Small intestine (tissue), 7 donors: ENCODE measurements around the gene GOLGA2. TPM values are rescaled to one million over a fixed set of nuclear protein-coding genes. Genes with fewer than 3 reads are reported as not detected.

Experiments used
- DNase-seq, 2 donors: peaks; one replicate each; pipeline versions ENCODE4 v3.0.0 to v3.0.0-alpha.2; 2013
- FAIRE-seq: peaks from 2 replicates; lab custom pipeline; 2012; peaks lifted over from hg19 to GRCh38; lab: Jason Lieb, UNC
- H3K27ac ChIP-seq, 3 donors: one replicate each; pipeline ENCODE4 v1.5.1; 2013; ENCODE audit warnings: low read length in 2 of 3, mild to moderate bottlenecking in 2 of 3, control low read depth in 1 of 3, inconsistent platforms in 1 of 3, low read depth in 1 of 3, moderate library complexity in 1 of 3
- H3K27me3 ChIP-seq, 3 donors: one replicate each; pipeline ENCODE4 v1.6.1; 2013; ENCODE audit warnings: low read length in 3 of 3, inconsistent platforms in 1 of 3; ENCODE audit not compliant: control insufficient read depth in 3 of 3, insufficient read depth in 3 of 3
- H3K36me3 ChIP-seq, 3 donors: one replicate each; pipeline ENCODE4 v1.6.1; 2013; ENCODE audit warnings: low read length in 3 of 3, inconsistent platforms in 1 of 3, low read depth in 1 of 3, mild to moderate bottlenecking in 1 of 3, moderate library complexity in 1 of 3; ENCODE audit not compliant: control insufficient read depth in 3 of 3, insufficient read depth in 2 of 3
- H3K4me1 ChIP-seq, 3 donors: one replicate each; pipeline ENCODE4 v1.6.1; 2013; ENCODE audit warnings: low read length in 2 of 3, inconsistent platforms in 1 of 3, low read depth in 1 of 3, mild to moderate bottlenecking in 1 of 3, moderate library complexity in 1 of 3; ENCODE audit not compliant: control insufficient read depth in 3 of 3, insufficient read depth in 2 of 3
- H3K4me3 ChIP-seq, 3 donors: one replicate each; pipeline ENCODE4 v1.5.1; 2013; ENCODE audit warnings: low read length in 3 of 3, control low read depth in 1 of 3, inconsistent platforms in 1 of 3, low read depth in 1 of 3, mild to moderate bottlenecking in 1 of 3, moderate library complexity in 1 of 3
- H3K9me3 ChIP-seq, 2 donors: one replicate each; pipeline ENCODE4 v1.6.1; 2013; ENCODE audit warnings: low read depth in 1 of 2, low read length in 1 of 2; ENCODE audit not compliant: control insufficient read depth in 2 of 2, insufficient read depth in 1 of 2
- WGBS, 3 donors: extraction: QIAGEN DNeasy Blood & Tissue Kit; methylation state at CpG; one replicate each; pipeline ENCODE4 v1.1.7; 2013; 5-methylcytosine and 5-hydroxymethylcytosine counted together
- polyA plus RNA-seq, 4 donors: library from polyadenylated mRNA; stranded (reverse) in 3 of 4; unstranded in 1 of 4; fragments of 200-250 nt in 3 of 4; fragments of 120-200 nt in 1 of 4; gene quantifications; one replicate each; pipeline versions ENCODE4 v1.2.1 to v1.2.3, GENCODE V29; 2013
- donor health status: healthy with polysubstance abuse.
- donor health status: control.
- donor health status: control.
- donor health status: Bipolar disorder and iron deficiency.
- donor health status: healthy.

Gene GOLGA2
- polyA plus RNA-seq, 4 donors, result 34.9 to 69.1 (median 48.7) TPM

DNA sequence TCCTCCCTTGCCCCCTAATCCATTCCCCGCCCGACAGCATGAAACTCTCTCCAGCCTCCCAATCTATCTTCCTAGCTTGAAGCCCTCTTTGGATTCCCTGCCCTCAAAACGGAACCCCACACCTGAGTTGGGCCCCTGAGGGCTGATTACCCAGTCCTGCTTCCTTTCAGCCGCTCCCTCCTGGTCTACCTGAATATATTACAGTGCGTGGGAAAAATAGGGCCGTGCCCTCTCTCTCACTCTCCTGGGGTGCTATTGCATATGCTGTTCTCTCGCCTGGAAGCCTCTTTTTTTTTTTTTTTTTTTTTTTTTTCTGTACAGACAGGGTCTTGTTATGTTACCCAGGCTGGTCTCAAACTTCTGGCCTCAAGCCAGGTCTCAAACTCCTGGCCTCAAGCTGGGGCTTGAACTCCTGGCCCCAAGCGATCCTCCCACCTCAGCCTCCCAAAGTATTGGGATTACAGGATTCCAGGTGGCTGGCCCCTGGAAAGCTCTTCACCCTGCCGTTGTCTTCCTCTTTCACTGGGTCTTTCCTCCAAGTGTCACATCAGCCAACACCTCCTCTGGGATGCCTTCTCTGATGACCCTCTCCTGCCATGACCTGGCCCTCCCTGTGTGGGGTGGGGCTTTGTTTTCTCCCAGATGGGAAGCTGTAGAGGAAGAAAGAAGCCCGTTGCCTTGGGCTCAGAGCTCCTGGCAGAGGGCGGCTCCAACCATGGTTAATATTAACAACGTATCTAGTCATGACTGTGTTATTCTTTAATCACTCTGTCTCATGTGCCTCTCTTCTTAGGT is 64.4 kb downstream of the GOLGA2 start:
- Histone ChIP-seq H3K4me3 (no peak overlapping the region), H3K27me3 (no peaks in the 10 kb centered on the region), H3K36me3 (peaks cover 0 to 16% (median 0%) of the 10 kb centered on the region in 3 donors), H3K9me3 (no peaks in the 10 kb centered on the region), H3K4me1 (peaks cover 0 to 42% (median 5%) of the 10 kb centered on the region in 3 donors), H3K27ac (peak overlapping the region in 2 of 3 donors; percentile 13 to 82)
- DNase-seq, result peak; percentile 63 to 86
- WGBS, 3 donors, result 23 to 56% (median 36%) methylated on average over 12 of the region's 12 CpGs
- FAIRE-seq, result no peak

DNA sequence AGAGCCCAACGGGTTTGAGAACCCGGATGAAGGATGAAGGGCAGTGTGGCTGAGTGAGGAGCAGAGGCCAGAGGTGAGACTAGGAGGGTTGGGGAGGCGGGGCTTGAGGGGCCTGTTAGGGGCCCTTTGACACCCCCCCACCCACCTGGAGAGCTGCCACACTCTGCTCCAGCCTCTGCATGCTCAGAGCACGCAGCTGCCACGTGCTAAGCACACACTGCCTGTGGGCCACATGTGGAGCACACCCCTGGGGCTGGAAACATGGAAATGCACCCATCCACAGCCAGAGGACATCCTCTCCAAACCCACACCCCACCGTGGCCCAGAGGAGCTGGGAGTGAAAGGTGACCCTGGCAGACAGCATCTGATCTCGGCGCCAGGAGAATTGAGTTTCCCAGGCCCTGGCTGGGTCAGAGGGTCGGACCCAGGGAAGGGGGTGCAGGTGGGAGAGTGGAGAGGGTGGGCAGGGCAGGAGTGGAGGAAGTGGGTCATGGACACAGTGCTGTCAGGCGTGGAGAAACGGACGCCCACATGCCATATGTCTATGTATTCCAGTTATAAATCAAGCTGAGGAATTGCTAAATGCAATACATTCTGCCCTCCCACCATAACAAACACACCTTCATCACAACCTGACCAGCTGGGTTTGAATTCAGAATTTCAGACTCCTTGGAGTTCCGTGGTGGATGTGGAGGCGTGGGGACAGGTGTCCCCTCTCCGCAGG is 66.7 kb downstream of the GOLGA2 start:
- FAIRE-seq (no peak), DNase-seq (no peak)
- Histone ChIP-seq H3K4me1 (peaks cover 0 to 54% (median 5%) of the 10 kb centered on the region in 3 donors), H3K27me3 (no peaks in the 10 kb centered on the region), H3K9me3 (no peaks in the 10 kb centered on the region), H3K4me3 (no peak overlapping the region), H3K27ac (no peak overlapping the region), H3K36me3 (peaks cover 0 to 19% (median 0%) of the 10 kb centered on the region in 3 donors)
- WGBS, 3 donors, result 75 to 79% (median 78%) methylated on average over 15 of the region's 15 CpGs

DNA sequence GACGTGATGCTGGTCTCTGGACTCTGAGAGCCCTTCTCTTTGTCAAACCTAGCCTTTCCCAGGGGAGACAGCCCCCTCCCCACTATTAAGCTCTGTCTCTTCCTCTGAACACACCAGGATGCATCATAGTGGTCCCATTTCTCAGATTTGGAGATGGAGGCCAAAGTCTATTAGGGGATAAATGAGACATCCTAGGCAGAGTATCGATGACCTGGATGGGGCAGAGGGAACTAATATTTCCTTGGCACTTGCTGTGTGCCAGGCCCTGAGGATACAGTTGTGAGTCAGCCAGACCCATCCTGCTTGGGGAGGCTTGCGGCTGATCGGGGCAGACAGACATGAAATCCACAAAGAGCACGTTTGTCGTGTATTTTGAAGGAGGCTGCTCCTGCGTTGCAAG is 67.4 kb downstream of the GOLGA2 start:
- no peak overlapping the region for H3K4me3 ChIP-seq
- WGBS, 3 donors, result 86 to 90% (median 88%) methylated on average over 7 of the region's 7 CpGs
- no peak for DNase-seq
- H3K4me1 ChIP-seq, result peaks cover 0 to 58% (median 5%) of the 10 kb centered on the region in 3 donors
- FAIRE-seq, result no peak
- peaks cover 0 to 3% (median 0%) of the 10 kb centered on the region in 3 donors for H3K27me3 ChIP-seq
- H3K9me3 ChIP-seq, result no peaks in the 10 kb centered on the region
- H3K36me3 ChIP-seq, result peaks cover 0 to 19% (median 0%) of the 10 kb centered on the region in 3 donors
- H3K27ac ChIP-seq, result no peak overlapping the region

DNA sequence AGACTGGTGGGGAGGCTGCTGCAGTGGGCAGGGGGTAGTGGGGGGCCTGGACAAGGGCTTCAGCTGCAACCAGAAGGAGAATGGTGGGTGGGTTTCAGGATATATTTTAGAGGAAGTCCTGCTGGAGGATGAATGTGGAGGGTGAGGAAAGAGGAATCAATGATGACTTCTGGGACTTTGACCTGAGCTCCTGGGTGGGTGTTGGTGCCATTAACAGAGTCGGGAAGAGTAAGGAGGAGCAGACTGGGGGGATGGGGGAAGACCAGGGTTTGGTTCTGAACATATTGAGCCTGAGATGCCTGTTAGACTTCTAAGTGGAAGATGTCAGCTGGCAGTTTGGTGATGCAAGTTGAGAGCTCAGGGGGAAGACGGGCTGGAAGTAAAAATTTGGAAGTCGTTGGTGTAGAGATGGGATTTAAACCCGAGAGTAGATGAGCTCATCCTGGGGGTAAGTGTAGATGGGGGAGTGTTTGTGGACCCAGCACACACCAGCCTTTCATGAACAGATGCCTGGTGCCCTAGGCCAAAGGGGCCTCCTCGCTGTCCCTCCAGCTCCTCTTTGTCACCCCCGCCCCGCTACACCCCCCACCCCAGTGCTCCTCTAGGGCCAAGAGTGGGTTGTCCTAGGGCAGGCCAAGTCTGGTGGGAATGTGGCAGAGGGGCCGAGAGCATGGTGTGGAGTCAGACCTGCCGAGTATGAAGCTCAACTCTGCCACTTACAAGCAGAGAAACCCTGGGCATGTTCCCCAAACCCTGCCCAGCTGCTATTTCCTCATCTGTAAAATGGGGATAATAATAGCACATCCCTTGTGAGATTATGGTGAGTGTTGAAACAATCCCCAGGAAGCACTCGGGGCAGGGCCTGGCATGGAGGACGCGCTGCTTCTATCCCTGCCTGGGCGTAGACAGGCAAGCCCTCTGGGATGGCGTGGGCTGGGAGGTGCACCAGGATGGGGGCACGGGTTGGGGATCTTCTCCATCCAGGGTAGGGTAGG is 68.6 kb downstream of the GOLGA2 start:
- Histone ChIP-seq H3K27ac (no peak overlapping the region), H3K9me3 (no peaks in the 10 kb centered on the region), H3K4me3 (no peak overlapping the region), H3K4me1 (peaks cover 0 to 54% (median 5%) of the 10 kb centered on the region in 3 donors), H3K27me3 (peaks cover 0 to 3% (median 0%) of the 10 kb centered on the region in 3 donors), H3K36me3 (peaks cover 0 to 19% (median 0%) of the 10 kb centered on the region in 3 donors)
- FAIRE-seq (no peak), DNase-seq (peak; percentile 32 to 61)
- 76 to 80% (median 77%) methylated on average over 15 of the region's 15 CpGs for WGBS, 3 donors

DNA sequence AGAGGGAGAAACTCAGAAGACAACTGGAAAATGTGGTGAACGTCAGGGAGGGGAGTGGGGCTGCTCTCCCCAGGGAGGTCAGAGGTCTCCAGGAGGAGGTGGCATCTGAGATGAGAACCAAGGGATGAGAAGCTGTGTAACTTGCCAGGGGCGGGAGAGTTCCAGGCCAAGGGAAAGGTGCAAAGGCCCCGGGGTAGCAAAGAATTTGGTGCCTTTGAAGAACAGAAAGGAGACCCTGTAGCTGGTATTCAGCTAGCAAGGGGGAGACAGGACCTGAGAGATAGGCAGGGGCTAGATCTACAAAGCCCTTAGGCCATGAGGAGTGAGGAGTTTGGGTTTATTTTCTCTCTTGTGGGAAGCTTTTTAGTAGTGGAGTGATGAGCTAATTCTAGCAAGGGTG is 69.3 kb downstream of the GOLGA2 start:
- peaks cover 0 to 48% (median 4%) of the 10 kb centered on the region in 3 donors for H3K4me1 ChIP-seq
- peak overlapping the region in 1 of 3 donors; percentile 21 for H3K27ac ChIP-seq
- no peaks in the 10 kb centered on the region for H3K9me3 ChIP-seq
- H3K4me3 ChIP-seq, result no peak overlapping the region
- no peak for DNase-seq
- peaks cover 0 to 19% (median 0%) of the 10 kb centered on the region in 3 donors for H3K36me3 ChIP-seq
- no peak for FAIRE-seq
- 64 to 82% (median 72%) methylated on average over 3 of the region's 3 CpGs for WGBS, 3 donors
- H3K27me3 ChIP-seq, result peaks cover 0 to 3% (median 0%) of the 10 kb centered on the region in 3 donors

Other genes with a start within 250 kb of the GOLGA2 start
- gene NAIF1, start 208.7 kb downstream of the GOLGA2 start, polyA plus RNA-seq, result 1 to 10 TPM; 8.1 to 10.0 (median 9.0) TPM
- gene SLC25A25, start 207.8 kb downstream of the GOLGA2 start, polyA plus RNA-seq, result 10 to 100 TPM; 15.5 to 26.2 (median 20.1) TPM
- 10 to 100 TPM; 47.7 to 99.7 (median 76.0) TPM for gene PTGES2, start 148.3 kb downstream of the GOLGA2 start, polyA plus RNA-seq
- 100 to 1,000 TPM in 1 of 4 donors, 1 to 10 TPM in 3; 1.6 to 582 (median 3.7) TPM for gene LCN2, start 126.6 kb downstream of the GOLGA2 start, polyA plus RNA-seq
- 100 to 1,000 TPM in 1 of 4 donors, 10 to 100 TPM in 3; 33.1 to 111 (median 64.6) TPM for gene BBLN, start 115.7 kb downstream of the GOLGA2 start, polyA plus RNA-seq
- gene CIZ1, start 84.4 kb downstream of the GOLGA2 start, polyA plus RNA-seq, result 10 to 100 TPM; 44.5 to 88.1 (median 47.8) TPM
- gene DNM1, start 72.6 kb downstream of the GOLGA2 start, polyA plus RNA-seq, result 10 to 100 TPM in 1 of 4 donors, 1 to 10 TPM in 1, under 1 TPM in 2; 0.45 to 72.1 (median 3.7) TPM
- 10 to 100 TPM; 21.4 to 38.5 (median 33.5) TPM for gene SWI5, start 269 bp upstream of the GOLGA2 start, polyA plus RNA-seq
- gene TRUB2, start 46.4 kb upstream of the GOLGA2 start, polyA plus RNA-seq, result 10 to 100 TPM; 17.0 to 35.3 (median 24.5) TPM
- 100 to 1,000 TPM in 2 of 4 donors, 10 to 100 TPM in 2; 68.8 to 198 (median 105) TPM for gene COQ4, start 46.8 kb upstream of the GOLGA2 start, polyA plus RNA-seq
- 100 to 1,000 TPM in 2 of 4 donors, 10 to 100 TPM in 2; 23.2 to 162 (median 95.0) TPM for gene SLC27A4, start 64.5 kb upstream of the GOLGA2 start, polyA plus RNA-seq
- gene URM1, start 95.4 kb upstream of the GOLGA2 start, polyA plus RNA-seq, result 10 to 100 TPM; 56.1 to 83.6 (median 66.0) TPM
- 10 to 100 TPM in 1 of 4 donors, 1 to 10 TPM in 2, not detected in 1; 4.3 to 10.3 (median 6.8) TPM for gene CERCAM, start 144.8 kb upstream of the GOLGA2 start, polyA plus RNA-seq
- 10 to 100 TPM in 2 of 4 donors, 1 to 10 TPM in 2; 4.0 to 21.8 (median 11.9) TPM for gene ODF2, start 180.0 kb upstream of the GOLGA2 start, polyA plus RNA-seq
- 10 to 100 TPM; 17.8 to 31.3 (median 21.1) TPM for gene GLE1, start 228.7 kb upstream of the GOLGA2 start, polyA plus RNA-seq